ENCODE results near the gene TFF2.
A peak's percentile ranks its signal among the peaks of the same experiment; 100 is the strongest.

The TFF2 gene

DNA sequence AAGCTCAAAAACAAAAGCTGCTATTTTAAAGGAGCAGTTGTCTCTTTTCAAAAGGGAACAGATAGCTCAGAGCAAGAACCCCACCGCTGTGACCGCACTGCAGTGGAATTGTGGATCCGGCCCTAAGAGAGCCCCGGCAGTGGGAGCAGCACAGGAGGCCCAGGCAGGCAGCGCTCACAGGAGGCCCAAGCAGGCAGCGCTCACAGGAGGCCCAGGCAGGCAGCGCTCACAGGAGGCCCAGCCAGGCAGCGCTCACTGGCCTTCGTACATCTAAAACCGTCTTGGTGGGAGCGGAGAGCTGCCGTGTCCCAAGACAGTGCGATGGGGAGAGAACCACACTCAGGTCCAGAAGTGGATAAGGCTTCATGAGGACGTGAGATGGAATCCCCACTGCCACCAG lies 39.6 kb downstream of the TFF2 start:
- no peak overlapping the region for H3K4me3 ChIP-seq (ENCODE audit: low read depth, low read length)
- no peak for DNase-seq (ENCODE audit: low read depth)
- TF ChIP-seq, protein P1, sequence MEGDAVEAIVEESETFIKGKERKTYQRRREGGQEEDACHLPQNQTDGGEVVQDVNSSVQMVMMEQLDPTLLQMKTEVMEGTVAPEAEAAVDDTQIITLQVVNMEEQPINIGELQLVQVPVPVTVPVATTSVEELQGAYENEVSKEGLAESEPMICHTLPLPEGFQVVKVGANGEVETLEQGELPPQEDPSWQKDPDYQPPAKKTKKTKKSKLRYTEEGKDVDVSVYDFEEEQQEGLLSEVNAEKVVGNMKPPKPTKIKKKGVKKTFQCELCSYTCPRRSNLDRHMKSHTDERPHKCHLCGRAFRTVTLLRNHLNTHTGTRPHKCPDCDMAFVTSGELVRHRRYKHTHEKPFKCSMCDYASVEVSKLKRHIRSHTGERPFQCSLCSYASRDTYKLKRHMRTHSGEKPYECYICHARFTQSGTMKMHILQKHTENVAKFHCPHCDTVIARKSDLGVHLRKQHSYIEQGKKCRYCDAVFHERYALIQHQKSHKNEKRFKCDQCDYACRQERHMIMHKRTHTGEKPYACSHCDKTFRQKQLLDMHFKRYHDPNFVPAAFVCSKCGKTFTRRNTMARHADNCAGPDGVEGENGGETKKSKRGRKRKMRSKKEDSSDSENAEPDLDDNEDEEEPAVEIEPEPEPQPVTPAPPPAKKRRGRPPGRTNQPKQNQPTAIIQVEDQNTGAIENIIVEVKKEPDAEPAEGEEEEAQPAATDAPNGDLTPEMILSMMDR (IDR thresholded peaks at IDR 0.05; ENCODE audit: low read depth, low read length, missing control alignments): no peak

DNA sequence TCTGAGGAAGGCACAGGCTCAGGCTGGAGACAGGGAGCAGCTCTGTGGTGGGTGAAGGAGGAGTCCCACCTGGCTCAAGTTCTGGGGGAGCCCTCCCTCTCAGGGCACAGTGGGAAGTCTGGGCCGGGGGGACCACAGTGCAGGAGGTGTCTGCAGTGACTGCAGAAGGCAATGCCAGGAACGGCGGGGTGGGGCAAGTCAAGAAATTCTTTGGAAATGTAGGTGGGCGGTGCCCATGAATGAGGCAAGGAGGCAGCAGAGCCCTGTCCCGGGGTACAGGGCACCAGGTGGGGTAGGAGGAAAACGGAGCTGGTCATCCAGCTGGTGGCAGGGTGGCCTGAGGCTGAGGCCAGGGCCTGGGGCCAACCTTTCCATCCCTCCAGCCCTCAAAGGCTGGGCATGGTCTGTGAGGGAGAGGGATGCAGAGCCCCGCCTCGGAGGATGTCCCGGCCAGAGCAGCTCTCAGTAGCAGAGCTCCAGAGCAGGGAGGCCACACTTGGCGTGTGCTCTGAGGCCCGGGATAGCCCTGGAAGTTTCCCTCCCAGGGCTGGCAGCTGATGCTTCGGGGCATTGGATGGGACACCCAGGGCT lies 40.3 kb downstream of the TFF2 start:
- no peak overlapping the region for H3K4me3 ChIP-seq (ENCODE audit: low read depth, low read length)
- TF ChIP-seq, protein P1 (IDR thresholded peaks at IDR 0.05; ENCODE audit: low read depth, low read length, missing control alignments): no peak
- no peak for DNase-seq (ENCODE audit: low read depth)

DNA sequence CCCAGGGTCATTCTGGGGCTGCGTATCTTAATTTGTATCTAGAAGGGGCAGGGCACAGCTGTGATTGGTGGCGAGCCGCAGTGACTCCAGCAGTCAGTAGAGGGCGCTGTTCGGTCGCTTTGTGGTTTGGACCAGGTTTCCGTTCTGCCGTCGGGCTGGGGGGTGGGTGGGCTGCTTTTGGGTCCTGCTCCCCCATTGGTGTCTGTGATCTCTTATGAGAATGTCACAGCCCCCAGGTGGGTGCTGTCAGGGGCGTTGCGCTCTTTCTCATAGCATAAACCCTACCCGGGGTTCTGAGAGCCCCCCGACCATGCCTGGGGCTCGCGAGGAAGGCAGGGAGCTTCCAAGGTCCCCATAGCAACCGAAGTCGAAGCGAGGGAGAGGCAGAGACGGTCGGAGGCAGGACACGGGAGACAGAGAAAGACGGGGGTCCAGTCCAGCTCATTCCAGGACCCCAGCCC lies 41.0 kb downstream of the TFF2 start:
- DNase-seq (ENCODE audit: low read depth): no peak
- no peak overlapping the region for H3K4me3 ChIP-seq (ENCODE audit: low read depth, low read length)
- TF ChIP-seq, protein P1 (IDR thresholded peaks at IDR 0.05; ENCODE audit: low read depth, low read length, missing control alignments): peak; percentile 88

DNA sequence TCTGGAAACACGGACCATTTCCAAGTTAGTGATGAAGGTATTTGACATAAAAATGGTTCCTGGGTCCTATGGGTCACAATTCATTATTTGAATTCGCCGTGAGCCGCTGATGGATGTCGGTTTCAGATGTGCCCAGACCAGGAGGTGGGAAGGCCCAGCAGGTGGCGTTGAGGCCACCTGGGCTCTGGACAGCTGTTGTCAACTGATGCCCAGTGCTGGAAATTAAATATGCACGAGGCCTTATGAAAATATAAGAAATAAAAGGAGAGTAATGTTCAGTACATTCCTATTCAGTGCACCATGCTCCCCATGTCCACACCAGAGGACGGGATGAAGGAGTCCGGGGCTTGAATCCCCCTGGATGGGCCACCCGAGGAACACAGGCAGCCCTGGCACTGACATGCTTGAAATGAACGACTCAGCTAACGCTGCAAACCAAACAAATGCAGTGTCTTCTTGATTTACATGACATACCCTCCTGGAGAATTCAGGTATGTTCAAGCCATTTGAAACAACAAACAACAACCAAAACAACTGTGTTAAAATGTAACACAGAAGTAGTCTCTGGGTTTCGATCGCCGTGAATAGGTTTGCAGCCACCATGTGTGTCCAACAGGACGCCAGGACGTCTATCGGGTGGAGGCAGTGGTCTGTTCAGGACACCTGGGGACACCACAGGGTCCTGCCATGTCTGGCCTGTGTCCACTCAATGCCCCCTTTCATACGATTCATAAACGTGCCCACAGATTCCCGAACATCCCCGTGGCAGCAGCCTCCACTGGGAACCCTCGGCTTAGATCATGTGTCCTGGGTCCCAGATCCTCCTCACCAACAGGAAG lies 41.7 kb downstream of the TFF2 start:
- H3K4me3 ChIP-seq (ENCODE audit: low read depth, low read length): no peak overlapping the region
- DNase-seq (ENCODE audit: low read depth): no peak

DNA sequence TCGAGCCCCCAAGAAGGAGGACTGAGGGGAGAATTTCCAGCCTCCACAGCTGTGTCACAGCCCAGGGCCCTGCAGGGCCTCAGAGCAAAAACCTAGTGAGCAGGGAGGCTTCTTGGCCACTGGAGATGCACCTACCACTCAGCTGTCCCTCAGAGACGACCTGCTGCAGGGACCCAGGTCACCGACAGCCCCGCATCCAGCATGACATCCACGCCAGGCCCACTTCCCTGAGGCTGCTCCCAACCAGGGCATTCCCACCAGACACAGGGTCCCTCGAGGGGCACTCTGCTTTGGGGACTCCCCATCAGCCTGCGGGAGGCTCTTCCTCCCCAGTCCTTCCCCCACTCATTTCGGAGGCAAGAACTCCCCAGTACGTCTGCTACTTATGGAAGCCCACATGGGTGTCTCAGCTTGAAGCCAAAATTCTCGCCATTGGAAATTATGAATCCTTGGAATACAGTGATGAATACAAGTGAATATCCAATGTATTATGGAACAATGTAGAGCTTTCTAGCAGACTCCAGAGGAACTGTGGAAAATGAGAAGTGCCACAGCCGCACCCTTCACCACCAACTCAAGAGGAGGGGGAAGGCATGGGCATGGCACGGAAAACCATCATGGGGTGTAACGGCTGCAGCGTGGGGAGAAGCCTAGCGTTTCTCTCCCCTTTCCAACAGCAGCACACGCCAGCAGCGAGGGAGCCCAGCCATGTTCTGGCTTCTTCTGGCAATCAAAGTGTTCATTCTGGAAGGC lies 42.5 kb downstream of the TFF2 start:
- H3K4me3 ChIP-seq (ENCODE audit: low read depth, low read length): no peak overlapping the region
- no peak for DNase-seq (ENCODE audit: low read depth)
- TF ChIP-seq, protein P1 (IDR thresholded peaks at IDR 0.05; ENCODE audit: low read depth, low read length, missing control alignments): no peak

More for the DNA sequence above, 41.7 kb downstream of the TFF2 start:
- TF ChIP-seq, protein P1 (IDR thresholded peaks at IDR 0.05; ENCODE audit: low read depth, low read length, missing control alignments): peak; percentile 11

DNA sequence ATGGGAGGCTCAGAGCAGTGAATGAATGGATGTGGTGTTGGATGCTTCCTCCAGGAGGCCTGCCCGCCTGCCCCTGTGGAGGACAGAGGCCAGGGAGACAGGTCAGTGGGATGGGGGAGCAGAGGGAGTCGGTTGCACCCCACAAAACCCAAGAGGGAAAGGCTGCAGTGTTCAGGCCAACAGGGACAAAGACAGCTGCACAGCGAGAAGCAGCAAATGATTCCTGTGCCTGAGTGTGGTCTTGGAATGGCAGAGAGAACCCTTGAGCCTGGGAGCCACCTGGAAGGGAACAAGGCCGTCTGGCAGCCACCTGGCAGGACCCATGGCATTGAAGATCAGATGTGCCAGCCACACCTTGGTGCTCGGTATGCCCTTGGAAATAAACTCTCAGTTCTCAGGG lies 43.7 kb downstream of the TFF2 start:
- no peak for DNase-seq (ENCODE audit: low read depth)
- TF ChIP-seq, protein P1 (IDR thresholded peaks at IDR 0.05; ENCODE audit: low read depth, low read length, missing control alignments): no peak
- no peak overlapping the region for H3K4me3 ChIP-seq (ENCODE audit: low read depth, low read length)

All from GM12864 (cell line).